Measurements from ENCODE around the gene LIN7B.

Gene LIN7B

GRCh38 chr19:49148784-49149651 is 34.8 kb downstream of the LIN7B start:
- no peak overlapping the region for H3K4me3 ChIP-seq (ENCODE audit: low read depth, low read length)
- peak; percentile 29 for DNase-seq (ENCODE audit: low read depth)
- no peak for TF ChIP-seq CTCF (IDR thresholded peaks at IDR 0.05; ENCODE audit: low read depth, low read length, missing control alignments)

GRCh38 chr19:49149652-49150105 is 35.5 kb downstream of the LIN7B start:
- no peak for DNase-seq (ENCODE audit: low read depth)
- H3K4me3 ChIP-seq (ENCODE audit: low read depth, low read length): peak overlapping the region; percentile 31
- no peak for TF ChIP-seq CTCF (IDR thresholded peaks at IDR 0.05; ENCODE audit: low read depth, low read length, missing control alignments)

GRCh38 chr19:49150106-49150943 is 36.2 kb downstream of the LIN7B start:
- no peak for DNase-seq (ENCODE audit: low read depth)
- H3K4me3 ChIP-seq (ENCODE audit: low read depth, low read length): peak overlapping the region; percentile 31
- no peak for TF ChIP-seq CTCF (IDR thresholded peaks at IDR 0.05; ENCODE audit: low read depth, low read length, missing control alignments)

GRCh38 chr19:49150944-49151243 is 36.7 kb downstream of the LIN7B start:
- no peak overlapping the region for H3K4me3 ChIP-seq (ENCODE audit: low read depth, low read length)
- TF ChIP-seq CTCF (IDR thresholded peaks at IDR 0.05; ENCODE audit: low read depth, low read length, missing control alignments): no peak
- DNase-seq (ENCODE audit: low read depth): no peak

GRCh38 chr19:49151267-49152118 is 37.3 kb downstream of the LIN7B start:
- no peak for DNase-seq (ENCODE audit: low read depth)
- TF ChIP-seq CTCF (IDR thresholded peaks at IDR 0.05; ENCODE audit: low read depth, low read length, missing control alignments): no peak
- no peak overlapping the region for H3K4me3 ChIP-seq (ENCODE audit: low read depth, low read length)

- no peak for TF ChIP-seq CTCF (IDR thresholded peaks at IDR 0.05; ENCODE audit: low read depth, low read length, missing control alignments)
- no peak for DNase-seq (ENCODE audit: low read depth)
- no peak overlapping the region for H3K4me3 ChIP-seq (ENCODE audit: low read depth, low read length)
Measured at GRCh38 chr19:49152119-49152550, 38.0 kb downstream of the LIN7B start.
